ENCODE measurements around the gene MZT1. TPM values are rescaled to one million over a fixed set of nuclear protein-coding genes. Genes with fewer than 3 reads are reported as not detected.
"Not testable (repeated sequence)": the region's sequence is repeated elsewhere in the genome, so short reads cannot be mapped to it uniquely, and the experiment has no call there.

Gene MZT1
- total and polyA plus RNA-seq, 2 donors (not counting 1 experiment from before 2014, with no cell fraction given) = 2.1 to 5.7 TPM

- H3K27ac ChIP-seq (ENCODE audit: low read length in 2 of 2) = peak overlapping the region; percentile 54 to 69
- ChIA-PET CTCF (interaction anchor here (1.2 kb wide), 1 partner anchor 61 kb away, joined by 3 read pairs; no protein-coding TSS in a partner anchor), POLR2A (no interaction called here)
- H3K4me3 Mint-ChIP-seq = peak overlapping the region; percentile 98
- no peak for ATAC-seq (ENCODE audit: low read depth)
- H3K36me3 ChIP-seq (replicated peaks in 1 of 2; ENCODE audit: control extremely low read depth in 1 of 2, control insufficient read depth in 1 of 2, extremely low read depth in 1 of 2, insufficient read depth in 2 of 2, low read length in 1 of 2) = peaks cover 4 to 13% of the 10 kb centered on the region in 2 experiments
- H3K9me3 Mint-ChIP-seq (ENCODE audit: insufficient read depth) = no peaks in the 10 kb centered on the region
- no peak for DNase-seq
- no peaks in the 10 kb centered on the region for H3K27me3 ChIP-seq (replicated peaks in 1 of 4; ENCODE audit: control extremely low read depth in 1 of 4, control insufficient read depth in 3 of 4, insufficient read depth in 4 of 4, low read length in 3 of 4)
- H3K27ac Mint-ChIP-seq = peak overlapping the region; percentile 90
- peak overlapping the region; percentile 30 to 90 (median 85) for H3K4me3 ChIP-seq (ENCODE audit: control extremely low read depth in 1 of 5, extremely low read depth in 1 of 5, insufficient read depth in 1 of 5, low read depth in 2 of 5, low read length in 4 of 5)
- peaks cover 47% of the 10 kb centered on the region for H3K79me2 ChIP-seq (ENCODE audit: control insufficient read depth, insufficient read depth, low read length)
- H3K4me2 ChIP-seq (replicated peaks; ENCODE audit: low read depth, low read length, poor library complexity, severe bottlenecking) = peak overlapping the region; percentile 89
- H3K4me1 Mint-ChIP-seq = peaks cover 39% of the 10 kb centered on the region
- H3K9me3 ChIP-seq (ENCODE audit: control extremely low read depth in 1 of 3, control insufficient read depth in 2 of 3, insufficient read depth in 1 of 3, low read length in 2 of 3) = no peaks in the 10 kb centered on the region
- WGBS (ENCODE audit: insufficient coverage) = no CpG with 5 or more reads among the region's 3 CpGs
- no peaks in the 10 kb centered on the region for H3K27me3 Mint-ChIP-seq
- H2AFZ ChIP-seq (ENCODE audit: insufficient read depth, low read depth, low read length, poor library complexity, severe bottlenecking) = peak overlapping the region; percentile 93
- intact Hi-C loops (cut with micrococcal nuclease) = no loop called here
- H4K20me1 ChIP-seq (ENCODE audit: control insufficient read depth, insufficient read depth, low read length, poor library complexity, severe bottlenecking) = no peaks in the 10 kb centered on the region
- no peak for TF ChIP-seq EZH2 (IDR thresholded peaks at IDR 0.05; ENCODE audit: borderline replicate concordance, insufficient read depth, low read depth, low read length, poor library complexity, severe bottlenecking)
- TF ChIP-seq, protein P1, sequence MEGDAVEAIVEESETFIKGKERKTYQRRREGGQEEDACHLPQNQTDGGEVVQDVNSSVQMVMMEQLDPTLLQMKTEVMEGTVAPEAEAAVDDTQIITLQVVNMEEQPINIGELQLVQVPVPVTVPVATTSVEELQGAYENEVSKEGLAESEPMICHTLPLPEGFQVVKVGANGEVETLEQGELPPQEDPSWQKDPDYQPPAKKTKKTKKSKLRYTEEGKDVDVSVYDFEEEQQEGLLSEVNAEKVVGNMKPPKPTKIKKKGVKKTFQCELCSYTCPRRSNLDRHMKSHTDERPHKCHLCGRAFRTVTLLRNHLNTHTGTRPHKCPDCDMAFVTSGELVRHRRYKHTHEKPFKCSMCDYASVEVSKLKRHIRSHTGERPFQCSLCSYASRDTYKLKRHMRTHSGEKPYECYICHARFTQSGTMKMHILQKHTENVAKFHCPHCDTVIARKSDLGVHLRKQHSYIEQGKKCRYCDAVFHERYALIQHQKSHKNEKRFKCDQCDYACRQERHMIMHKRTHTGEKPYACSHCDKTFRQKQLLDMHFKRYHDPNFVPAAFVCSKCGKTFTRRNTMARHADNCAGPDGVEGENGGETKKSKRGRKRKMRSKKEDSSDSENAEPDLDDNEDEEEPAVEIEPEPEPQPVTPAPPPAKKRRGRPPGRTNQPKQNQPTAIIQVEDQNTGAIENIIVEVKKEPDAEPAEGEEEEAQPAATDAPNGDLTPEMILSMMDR (IDR thresholded peaks at IDR 0.05) = no peak
- H3K4me1 ChIP-seq (ENCODE audit: control insufficient read depth in 2 of 2, insufficient read depth in 2 of 2, low read length in 2 of 2) = peaks cover 13 to 20% of the 10 kb centered on the region in 2 donors
- peak overlapping the region; percentile 74 for H3K9ac ChIP-seq (ENCODE audit: low read length)
Observed at GRCh38 chr13:72728290-72728605, 819 bp upstream of the MZT1 start.

DNA sequence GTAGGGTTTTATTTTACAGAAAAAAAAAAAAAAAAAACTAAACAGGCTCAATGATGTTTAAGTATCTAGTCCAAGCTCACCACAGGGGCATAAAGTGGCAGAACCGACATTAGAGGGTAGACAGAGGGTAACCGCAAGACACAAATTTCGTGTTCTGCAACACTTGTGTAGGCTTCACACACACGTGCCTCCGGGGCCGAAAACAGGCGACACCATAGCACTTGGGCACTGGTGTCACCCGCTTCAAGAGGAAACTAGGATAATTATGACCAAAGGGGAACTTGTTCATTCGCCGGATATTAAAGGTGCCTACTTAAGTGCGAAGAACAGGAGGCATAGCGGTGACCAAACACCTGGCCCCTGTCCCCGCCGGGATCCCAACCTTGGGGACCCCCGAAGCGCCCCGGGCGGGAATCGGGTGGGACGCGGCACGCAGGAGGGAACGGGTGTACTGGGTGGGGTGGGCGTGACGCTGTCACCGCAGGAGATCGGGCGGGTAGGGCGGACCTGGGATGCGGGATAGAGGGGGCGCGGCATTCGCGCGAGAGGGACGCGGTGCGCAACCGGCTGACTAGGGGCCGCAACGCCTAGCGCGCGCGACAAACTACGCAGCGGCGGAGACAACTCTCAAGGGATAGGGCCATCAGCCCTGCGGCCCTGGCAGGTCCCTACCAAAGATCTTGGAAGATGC, 558 bp downstream of the MZT1 start:
- H3K4me1 ChIP-seq (ENCODE audit: control insufficient read depth in 2 of 2, insufficient read depth in 2 of 2, low read length in 2 of 2) = peaks cover 13 to 20% of the 10 kb centered on the region in 2 donors
- peak overlapping the region; percentile 90 for H3K27ac Mint-ChIP-seq
- peak overlapping the region; percentile 71 to 90 (median 85) for H3K4me3 ChIP-seq (ENCODE audit: control extremely low read depth in 1 of 5, extremely low read depth in 1 of 5, insufficient read depth in 1 of 5, low read depth in 2 of 5, low read length in 4 of 5)
- H3K27ac ChIP-seq (ENCODE audit: low read length in 2 of 2) = peak overlapping the region; percentile 66 to 81
- peak; percentile 12 for ATAC-seq (ENCODE audit: low read depth)
- H3K9me3 ChIP-seq (ENCODE audit: control extremely low read depth in 1 of 3, control insufficient read depth in 2 of 3, insufficient read depth in 1 of 3, low read length in 2 of 3) = no peaks in the 10 kb centered on the region
- H3K79me2 ChIP-seq (ENCODE audit: control insufficient read depth, insufficient read depth, low read length) = peaks cover 58% of the 10 kb centered on the region
- H4K20me1 ChIP-seq (ENCODE audit: control insufficient read depth, insufficient read depth, low read length, poor library complexity, severe bottlenecking) = peaks cover 8% of the 10 kb centered on the region
- DNase-seq = no peak
- no peaks in the 10 kb centered on the region for H3K27me3 ChIP-seq (replicated peaks in 1 of 4; ENCODE audit: control extremely low read depth in 1 of 4, control insufficient read depth in 3 of 4, insufficient read depth in 4 of 4, low read length in 3 of 4)
- H3K4me3 Mint-ChIP-seq = peak overlapping the region; percentile 98
- H3K4me2 ChIP-seq (replicated peaks; ENCODE audit: low read depth, low read length, poor library complexity, severe bottlenecking) = peak overlapping the region; percentile 89
- H3K36me3 ChIP-seq (replicated peaks in 1 of 2; ENCODE audit: control extremely low read depth in 1 of 2, control insufficient read depth in 1 of 2, extremely low read depth in 1 of 2, insufficient read depth in 2 of 2, low read length in 1 of 2) = peaks cover 1 to 5% of the 10 kb centered on the region in 2 experiments
- H2AFZ ChIP-seq (ENCODE audit: insufficient read depth, low read depth, low read length, poor library complexity, severe bottlenecking) = peak overlapping the region; percentile 93
- 2% methylated on average over 49 of the region's 49 CpGs for WGBS (ENCODE audit: insufficient coverage)
- CTCF ChIA-PET = no interaction called here
- no peaks in the 10 kb centered on the region for H3K27me3 Mint-ChIP-seq
- POLR2A ChIA-PET = no interaction called here
- H3K4me1 Mint-ChIP-seq = peaks cover 39% of the 10 kb centered on the region
- TF ChIP-seq EZH2 (IDR thresholded peaks at IDR 0.05; ENCODE audit: borderline replicate concordance, insufficient read depth, low read depth, low read length, poor library complexity, severe bottlenecking) = no peak
- TF ChIP-seq, protein P1 (IDR thresholded peaks at IDR 0.05) = no peak
- peak overlapping the region; percentile 74 for H3K9ac ChIP-seq (ENCODE audit: low read length)
- intact Hi-C loops (cut with micrococcal nuclease) = loop anchor here (1.0 kb wide), 2 partner anchors 55 to 331 kb away; partner anchors contain the start of gene PIBF1
- H3K9me3 Mint-ChIP-seq (ENCODE audit: insufficient read depth) = no peaks in the 10 kb centered on the region

- peak overlapping the region; percentile 89 for H3K4me2 ChIP-seq (replicated peaks; ENCODE audit: low read depth, low read length, poor library complexity, severe bottlenecking)
- 86% methylated on average over 10 of the region's 15 CpGs for WGBS (ENCODE audit: insufficient coverage)
- DNase-seq; POLR2A ChIA-PET; H3K27ac Mint-ChIP-seq; CTCF ChIA-PET; H3K27me3 ChIP-seq (replicated peaks in 1 of 4; ENCODE audit: control extremely low read depth in 1 of 4, control insufficient read depth in 3 of 4, insufficient read depth in 4 of 4, low read length in 3 of 4); H2AFZ ChIP-seq (ENCODE audit: insufficient read depth, low read depth, low read length, poor library complexity, severe bottlenecking); H3K9me3 Mint-ChIP-seq (ENCODE audit: insufficient read depth); H3K36me3 ChIP-seq (replicated peaks in 1 of 2; ENCODE audit: control extremely low read depth in 1 of 2, control insufficient read depth in 1 of 2, extremely low read depth in 1 of 2, insufficient read depth in 2 of 2, low read length in 1 of 2); H3K9me3 ChIP-seq (ENCODE audit: control extremely low read depth in 1 of 3, control insufficient read depth in 2 of 3, insufficient read depth in 1 of 3, low read length in 2 of 3); intact Hi-C loops (cut with micrococcal nuclease); H3K27ac ChIP-seq (ENCODE audit: low read length in 2 of 2); H3K27me3 Mint-ChIP-seq; ATAC-seq (ENCODE audit: low read depth): not testable (repeated sequence)
- H3K79me2 ChIP-seq (ENCODE audit: control insufficient read depth, insufficient read depth, low read length) = peaks cover 65% of the 10 kb centered on the region
- H4K20me1 ChIP-seq (ENCODE audit: control insufficient read depth, insufficient read depth, low read length, poor library complexity, severe bottlenecking) = peaks cover 15% of the 10 kb centered on the region
- H3K4me3 ChIP-seq (ENCODE audit: control extremely low read depth in 1 of 5, extremely low read depth in 1 of 5, insufficient read depth in 1 of 5, low read depth in 2 of 5, low read length in 4 of 5) = peak overlapping the region in 1 of 5 experiments; percentile 88
- peak overlapping the region; percentile 74 for H3K9ac ChIP-seq (ENCODE audit: low read length)
- H3K4me1 ChIP-seq (ENCODE audit: control insufficient read depth in 2 of 2, insufficient read depth in 2 of 2, low read length in 2 of 2) = peaks cover 13 to 20% of the 10 kb centered on the region in 2 donors
- Mint-ChIP-seq H3K4me1 (peaks cover 40% of the 10 kb centered on the region), H3K4me3 (peak overlapping the region; percentile 98)
Observed at GRCh38 chr13:72726185-72726584, 1.2 kb downstream of the MZT1 start.
